ENCODE measurements around the gene TNNI3. TPM values are rescaled to one million over a fixed set of nuclear protein-coding genes. Genes with fewer than 3 reads are reported as not detected.

Gene TNNI3
- total and polyA plus RNA-seq, 9 of the 15 experiments (the other 6 are each of a cell fraction or from before 2014, with no cell fraction given) = 4.7 to 158 (median 42.0) TPM

DNA sequence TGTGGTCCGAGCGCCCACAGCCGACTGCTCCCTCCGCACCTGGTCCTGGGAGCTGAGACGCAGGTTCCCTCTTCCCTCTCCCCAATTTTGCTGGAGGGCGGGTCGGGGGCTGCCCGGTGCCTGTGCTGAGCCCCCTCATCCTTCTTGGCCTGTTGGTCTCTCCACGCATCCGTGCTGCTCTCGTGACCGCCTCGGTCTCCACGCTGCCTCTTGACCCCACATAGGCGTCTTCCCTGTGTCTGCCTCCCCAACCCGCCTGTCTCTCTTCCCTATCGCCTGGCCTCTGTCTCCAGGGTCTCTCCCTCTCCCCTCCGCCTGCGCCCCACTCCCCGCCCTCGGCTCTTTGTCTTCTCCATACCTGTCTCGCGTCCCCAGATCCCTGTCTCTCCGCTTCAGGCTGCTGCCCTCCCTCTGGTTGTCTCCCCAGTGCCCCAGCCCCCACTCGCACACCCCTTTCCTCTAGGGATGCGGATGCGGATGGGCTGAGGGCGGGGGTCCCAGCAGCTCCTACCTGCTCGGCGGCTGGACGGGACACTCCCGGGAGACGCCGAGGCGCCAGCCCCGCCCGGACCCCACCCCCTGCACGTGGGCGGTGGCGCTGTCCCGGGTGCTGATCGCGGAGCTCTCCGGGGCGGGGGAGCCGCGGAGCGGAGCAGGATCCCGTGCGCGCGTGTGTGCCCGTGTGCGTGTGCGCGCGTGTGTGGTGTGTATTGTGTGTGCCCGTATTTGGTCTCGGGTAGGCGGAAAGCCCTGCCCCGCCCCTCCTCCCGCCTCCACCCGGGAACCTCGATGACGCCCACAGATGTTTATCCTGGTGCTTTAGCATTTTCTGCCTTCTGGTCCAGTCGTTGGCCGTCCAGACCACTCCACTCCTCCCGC, 22.3 kb upstream of the TNNI3 start, which contains the start of gene SYT5:
TSS of gene SYT5 (minus strand) at position 684 of the 879 bp plus-strand sequence. CDS start 1,248 bp downstream, outside the sequence.
- POLR2A ChIA-PET = interaction anchor here (0.6 to 1.3 kb wide), 7 partner anchors 9 to 219 kb away, joined by 3 to 4 read pairs (median 3); partner anchors contain the start of gene PTPRH
- WGBS (ENCODE audit: insufficient coverage, low coverage, missing lambda C conversion rate) = 2% methylated on average over 45 of the region's 68 CpGs
- TF ChIP-seq, protein P1, sequence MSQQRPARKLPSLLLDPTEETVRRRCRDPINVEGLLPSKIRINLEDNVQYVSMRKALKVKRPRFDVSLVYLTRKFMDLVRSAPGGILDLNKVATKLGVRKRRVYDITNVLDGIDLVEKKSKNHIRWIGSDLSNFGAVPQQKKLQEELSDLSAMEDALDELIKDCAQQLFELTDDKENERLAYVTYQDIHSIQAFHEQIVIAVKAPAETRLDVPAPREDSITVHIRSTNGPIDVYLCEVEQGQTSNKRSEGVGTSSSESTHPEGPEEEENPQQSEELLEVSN (IDR thresholded peaks at IDR 0.05; ENCODE audit: borderline replicate concordance in 1 of 2, extremely low read depth in 1 of 2, insufficient read depth in 1 of 2, insufficient read length in 1 of 2, low read depth in 1 of 2, low read length in 1 of 2, poor library complexity in 1 of 2, severe bottlenecking in 1 of 2) = peak in 1 of 2 experiments; percentile 52
- TF ChIP-seq ZNF445 (CRISPR knock-in tag; IDR thresholded peaks at IDR 0.05; ENCODE audit: low read depth) (no peak), NCOA1 (IDR thresholded peaks at IDR 0.05; ENCODE audit: low read depth) (peak; percentile 75), ZNF830 (CRISPR knock-in tag; IDR thresholded peaks at IDR 0.05) (no peak), NFIX (CRISPR knock-in tag; IDR thresholded peaks at IDR 0.05; ENCODE audit: low read depth) (no peak), TOE1 (IDR thresholded peaks at IDR 0.05; ENCODE audit: borderline replicate concordance) (0 out of 2 replicates have a peak, but pooled peaks have one; percentile 40), TOE1 (CRISPR knock-in tag; IDR thresholded peaks at IDR 0.05; ENCODE audit: borderline replicate concordance, low read depth) (peak; percentile 92), ZNF717 (CRISPR knock-in tag; IDR thresholded peaks at IDR 0.05) (no peak), L3MBTL2 (IDR thresholded peaks at IDR 0.05) (no peak), BACH1 (tag; IDR thresholded peaks at IDR 0.05) (no peak), NFATC3 (IDR thresholded peaks at IDR 0.05) (no peak), ATF1 (CRISPR knock-in tag; IDR thresholded peaks at IDR 0.05) (no peak), ATF1 (tag; IDR thresholded peaks at IDR 0.05) (no peak), SIN3A (IDR thresholded peaks at IDR 0.05; ENCODE audit: borderline replicate concordance in 2 of 2, control insufficient read depth in 1 of 2, low read depth in 2 of 2, low read length in 2 of 2) (peak; percentile 99 to 100), NUFIP1 (IDR thresholded peaks at IDR 0.05; ENCODE audit: partially characterized antibody) (no peak)
- TF ChIP-seq, protein P2, sequence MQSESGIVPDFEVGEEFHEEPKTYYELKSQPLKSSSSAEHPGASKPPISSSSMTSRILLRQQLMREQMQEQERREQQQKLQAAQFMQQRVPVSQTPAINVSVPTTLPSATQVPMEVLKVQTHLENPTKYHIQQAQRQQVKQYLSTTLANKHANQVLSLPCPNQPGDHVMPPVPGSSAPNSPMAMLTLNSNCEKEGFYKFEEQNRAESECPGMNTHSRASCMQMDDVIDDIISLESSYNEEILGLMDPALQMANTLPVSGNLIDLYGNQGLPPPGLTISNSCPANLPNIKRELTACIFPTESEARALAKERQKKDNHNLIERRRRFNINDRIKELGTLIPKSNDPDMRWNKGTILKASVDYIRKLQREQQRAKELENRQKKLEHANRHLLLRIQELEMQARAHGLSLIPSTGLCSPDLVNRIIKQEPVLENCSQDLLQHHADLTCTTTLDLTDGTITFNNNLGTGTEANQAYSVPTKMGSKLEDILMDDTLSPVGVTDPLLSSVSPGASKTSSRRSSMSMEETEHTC (IDR thresholded peaks at IDR 0.05) = peak; percentile 43; the same call in 1 of the 2 replicates
- TF ChIP-seq, protein P3, sequence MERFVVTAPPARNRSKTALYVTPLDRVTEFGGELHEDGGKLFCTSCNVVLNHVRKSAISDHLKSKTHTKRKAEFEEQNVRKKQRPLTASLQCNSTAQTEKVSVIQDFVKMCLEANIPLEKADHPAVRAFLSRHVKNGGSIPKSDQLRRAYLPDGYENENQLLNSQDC (CRISPR knock-in tag; IDR thresholded peaks at IDR 0.05) = no peak
- TF ChIP-seq, protein P4, sequence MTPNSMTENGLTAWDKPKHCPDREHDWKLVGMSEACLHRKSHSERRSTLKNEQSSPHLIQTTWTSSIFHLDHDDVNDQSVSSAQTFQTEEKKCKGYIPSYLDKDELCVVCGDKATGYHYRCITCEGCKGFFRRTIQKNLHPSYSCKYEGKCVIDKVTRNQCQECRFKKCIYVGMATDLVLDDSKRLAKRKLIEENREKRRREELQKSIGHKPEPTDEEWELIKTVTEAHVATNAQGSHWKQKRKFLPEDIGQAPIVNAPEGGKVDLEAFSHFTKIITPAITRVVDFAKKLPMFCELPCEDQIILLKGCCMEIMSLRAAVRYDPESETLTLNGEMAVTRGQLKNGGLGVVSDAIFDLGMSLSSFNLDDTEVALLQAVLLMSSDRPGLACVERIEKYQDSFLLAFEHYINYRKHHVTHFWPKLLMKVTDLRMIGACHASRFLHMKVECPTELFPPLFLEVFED (CRISPR knock-in tag; conservative IDR thresholded peaks at IDR 0.05) = no peak

More for the DNA sequence above, 22.3 kb upstream of the TNNI3 start, which contains the start of gene SYT5:
- H3K79me2 ChIP-seq (ENCODE audit: control insufficient read depth, insufficient read depth, low read length) = no peaks in the 10 kb centered on the region; the same call in 2 of the 3 replicates
- no TSS peak for BruUV-seq (replicated peaks)
- H2AFZ ChIP-seq (ENCODE audit: low read depth, low read length) = peak within 1 kb of the TSS; percentile 18
- no peaks in the 10 kb centered on the region for H3K27me3 ChIP-seq (ENCODE audit: control insufficient read depth in 2 of 2, insufficient read depth in 2 of 2, low read length in 2 of 2)
- H3K4me3 ChIP-seq = peak within 1 kb of the TSS; percentile 35
- no peak within 1 kb of the TSS for H3K27ac ChIP-seq (ENCODE audit: extremely low read depth, low read depth, low read length)
- H3K36me3 ChIP-seq (ENCODE audit: control insufficient read depth, insufficient read depth, low read length) = no peaks in the 10 kb centered on the region
- H3K4me2 ChIP-seq (ENCODE audit: insufficient read depth, low read length) = peak within 1 kb of the TSS; percentile 76
- ATAC-seq = peak; percentile 85
- intact Hi-C loops (cut with micrococcal nuclease) = loop anchor here (2.0 kb wide), 1 partner anchor 37 kb away; no protein-coding TSS in a partner anchor
- no peaks in the 10 kb centered on the region for H3K9me1 ChIP-seq (ENCODE audit: control insufficient read depth, insufficient read depth, low read length)
- FAIRE-seq = no peak
- CTCF ChIA-PET (ENCODE audit: low intra/inter-chr PET ratio) = interaction anchor here (0.6 kb wide), 1 partner anchor 325 kb away, joined by 3 read pairs; no protein-coding TSS in a partner anchor
- H4K20me1 ChIP-seq (replicated peaks; ENCODE audit: control insufficient read depth, insufficient read depth, low read length) = peaks cover 15% of the 10 kb centered on the region
- no peaks in the 10 kb centered on the region for H3K9me3 ChIP-seq (replicated peaks; ENCODE audit: control insufficient read depth, insufficient read depth, low read depth, low read length)
- peak; percentile 76 to 93 (median 90) for DNase-seq (ENCODE audit: extremely low read depth in 1 of 4, low spot score in 3 of 4)
- H3K9ac ChIP-seq (ENCODE audit: insufficient read depth in 1 of 2, low read depth in 2 of 2, low read length in 2 of 2) = peak within 1 kb of the TSS in 1 of 2 experiments; percentile 63; a peak in 2 of 4 replicates
- in situ Hi-C loops (cut with MboI) = no loop called here
- H3K4me1 ChIP-seq (replicated peaks in 1 of 2; ENCODE audit: control insufficient read depth in 2 of 2, insufficient read depth in 2 of 2, low read length in 2 of 2) = peaks cover 29 to 37% of the 10 kb centered on the region in 2 experiments
